ENCODE results near the gene HSPB2. TPM values are rescaled to one million over a fixed set of nuclear protein-coding genes. Genes with fewer than 3 reads are reported as not detected.
A peak's percentile ranks its signal among the peaks of the same experiment; 100 is the strongest.

Gene HSPB2
- total RNA-seq, 1 experiment from 2014 or later: not detected

- ChIA-PET RAD21 (ENCODE audit: low non-redundant PET in 1 of 2, low total read pairs in 2 of 2, uncharacterized antibody in 2 of 2, unreplicated experiment in 2 of 2) (no interaction called here), POLR2A (no interaction called here)
Measured at GRCh38 chr11:111938687-111939160, 26.2 kb downstream of the HSPB2 start.

More at GRCh38 chr11:111938687-111939160, 26.2 kb downstream of the HSPB2 start:
- H3K4me3 ChIP-seq (replicated peaks in 1 of 2; ENCODE audit: low read depth in 1 of 2, low read length in 2 of 2): no peak overlapping the region
- H3K9ac ChIP-seq (ENCODE audit: low read length): no peak overlapping the region
- no peaks in the 10 kb centered on the region for H4K20me1 ChIP-seq (ENCODE audit: insufficient read depth)
- CTCF ChIA-PET: no interaction called here
- H3K79me2 ChIP-seq (ENCODE audit: insufficient read depth, low read length): no peaks in the 10 kb centered on the region
- no peaks in the 10 kb centered on the region for H3K27me3 ChIP-seq (ENCODE audit: insufficient read depth, low read length)
- H3K9me3 ChIP-seq (ENCODE audit: control insufficient read depth in 1 of 2, insufficient read depth in 1 of 2, low read depth in 1 of 2, low read length in 2 of 2): no peaks in the 10 kb centered on the region
- TSS peak; percentile 53 for BruUV-seq (replicated peaks)
- peaks cover 20 to 29% of the 10 kb centered on the region in 2 experiments; a peak in 3 of 4 replicates for H3K4me1 ChIP-seq (ENCODE audit: control insufficient read depth in 1 of 2, insufficient read depth in 2 of 2, low read length in 2 of 2)
- H2AFZ ChIP-seq (ENCODE audit: low read depth, low read length, poor library complexity, severe bottlenecking): no peak overlapping the region
- no peak for TF ChIP-seq ZFX (IDR thresholded peaks at IDR 0.05)
- TF ChIP-seq ZNF274 (IDR thresholded peaks at IDR 0.05; ENCODE audit: low read depth, low read length): no peak
- TF ChIP-seq JUND (IDR thresholded peaks at IDR 0.05): no peak
- no peak for TF ChIP-seq CTCF (IDR thresholded peaks at IDR 0.05 in 2 of 3, conservative IDR thresholded peaks at IDR 0.05 in 1 of 3; ENCODE audit: borderline replicate concordance in 1 of 3, insufficient read depth in 1 of 3, low read depth in 2 of 3, low read length in 2 of 3)
- no peak for TF ChIP-seq YY1 (IDR thresholded peaks at IDR 0.05; ENCODE audit: extremely low read depth, insufficient replicate concordance, low read depth, low read length)
- no peak for TF ChIP-seq ELF1 (IDR thresholded peaks at IDR 0.05; ENCODE audit: borderline replicate concordance, low read depth)
- TF ChIP-seq, protein P1, sequence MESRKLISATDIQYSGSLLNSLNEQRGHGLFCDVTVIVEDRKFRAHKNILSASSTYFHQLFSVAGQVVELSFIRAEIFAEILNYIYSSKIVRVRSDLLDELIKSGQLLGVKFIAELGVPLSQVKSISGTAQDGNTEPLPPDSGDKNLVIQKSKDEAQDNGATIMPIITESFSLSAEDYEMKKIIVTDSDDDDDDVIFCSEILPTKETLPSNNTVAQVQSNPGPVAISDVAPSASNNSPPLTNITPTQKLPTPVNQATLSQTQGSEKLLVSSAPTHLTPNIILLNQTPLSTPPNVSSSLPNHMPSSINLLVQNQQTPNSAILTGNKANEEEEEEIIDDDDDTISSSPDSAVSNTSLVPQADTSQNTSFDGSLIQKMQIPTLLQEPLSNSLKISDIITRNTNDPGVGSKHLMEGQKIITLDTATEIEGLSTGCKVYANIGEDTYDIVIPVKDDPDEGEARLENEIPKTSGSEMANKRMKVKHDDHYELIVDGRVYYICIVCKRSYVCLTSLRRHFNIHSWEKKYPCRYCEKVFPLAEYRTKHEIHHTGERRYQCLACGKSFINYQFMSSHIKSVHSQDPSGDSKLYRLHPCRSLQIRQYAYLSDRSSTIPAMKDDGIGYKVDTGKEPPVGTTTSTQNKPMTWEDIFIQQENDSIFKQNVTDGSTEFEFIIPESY (IDR thresholded peaks at IDR 0.05; ENCODE audit: extremely low read depth, insufficient replicate concordance, low read length): no peak
- TF ChIP-seq CEBPB (IDR thresholded peaks at IDR 0.05; ENCODE audit: low read depth): no peak
- TF ChIP-seq EZH2phosphoT487 (IDR thresholded peaks at IDR 0.05; ENCODE audit: borderline replicate concordance): no peak
- TF ChIP-seq EZH2 (IDR thresholded peaks at IDR 0.05): no peak
- TF ChIP-seq SP1 (IDR thresholded peaks at IDR 0.05; ENCODE audit: low read depth): no peak
- TF ChIP-seq MAX (IDR thresholded peaks at IDR 0.05): no peak
- TF ChIP-seq RAD21 (IDR thresholded peaks at IDR 0.05; ENCODE audit: low read depth): no peak
- no peak for TF ChIP-seq SIN3A (IDR thresholded peaks at IDR 0.05; ENCODE audit: low read depth)
- no peak overlapping the region for H3K4me2 ChIP-seq (ENCODE audit: low read length)
- no peaks in the 10 kb centered on the region for H3K9me2 ChIP-seq (ENCODE audit: insufficient read depth)
- intact Hi-C loops (cut with micrococcal nuclease): no loop called here
- DNase-seq (ENCODE audit: low read depth, low spot score) (no peak), ATAC-seq (no peak)
- H3K27ac ChIP-seq (ENCODE audit: low read depth, low read length): no peak overlapping the region
- no peaks in the 10 kb centered on the region for H3K36me3 ChIP-seq (ENCODE audit: control insufficient read depth in 1 of 2, insufficient read depth in 2 of 2, low read length in 2 of 2)
